GM10266 (cell line): ENCODE data around the gene CACNA1H.
"Not testable (repeated sequence)": the region's sequence is repeated elsewhere in the genome, so short reads cannot be mapped to it uniquely, and the experiment has no call there.

Experiments used
- DNase-seq: peaks from one replicate; pipeline ENCODE4 v3.0.0; 2012; ENCODE audit errors: extremely low spot score
- TF ChIP-seq, protein P1 (sequence below): IDR thresholded peaks from 2 replicates; pipeline ENCODE4 v1.5.1; 2012; ENCODE audit warnings: mild to moderate bottlenecking, low read depth; ENCODE audit not compliant: control insufficient read depth, insufficient read depth; ENCODE audit errors: missing control alignments

The CACNA1H gene

DNA sequence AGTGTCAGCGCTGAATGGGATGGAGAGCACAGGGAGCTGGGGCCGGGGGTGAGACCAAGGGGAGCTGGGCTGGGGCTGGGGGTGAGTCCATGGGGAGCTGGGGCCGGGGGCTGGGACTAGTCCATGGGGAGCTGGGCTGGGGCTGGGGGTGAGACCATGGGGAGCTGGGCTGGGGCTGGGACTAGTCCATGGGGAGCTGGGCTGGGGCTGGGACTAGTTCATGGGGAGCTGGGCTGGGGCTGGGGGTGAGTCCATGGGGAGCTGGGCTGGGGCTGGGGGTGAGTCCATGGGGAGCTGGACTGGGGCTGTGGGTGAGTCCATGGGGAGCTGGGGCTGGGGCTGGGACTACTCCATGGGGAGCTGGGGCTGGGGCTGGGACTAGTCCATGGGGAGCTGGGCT lies 101.9 kb downstream of the CACNA1H start:
- DNase-seq: not testable (repeated sequence)

DNA sequence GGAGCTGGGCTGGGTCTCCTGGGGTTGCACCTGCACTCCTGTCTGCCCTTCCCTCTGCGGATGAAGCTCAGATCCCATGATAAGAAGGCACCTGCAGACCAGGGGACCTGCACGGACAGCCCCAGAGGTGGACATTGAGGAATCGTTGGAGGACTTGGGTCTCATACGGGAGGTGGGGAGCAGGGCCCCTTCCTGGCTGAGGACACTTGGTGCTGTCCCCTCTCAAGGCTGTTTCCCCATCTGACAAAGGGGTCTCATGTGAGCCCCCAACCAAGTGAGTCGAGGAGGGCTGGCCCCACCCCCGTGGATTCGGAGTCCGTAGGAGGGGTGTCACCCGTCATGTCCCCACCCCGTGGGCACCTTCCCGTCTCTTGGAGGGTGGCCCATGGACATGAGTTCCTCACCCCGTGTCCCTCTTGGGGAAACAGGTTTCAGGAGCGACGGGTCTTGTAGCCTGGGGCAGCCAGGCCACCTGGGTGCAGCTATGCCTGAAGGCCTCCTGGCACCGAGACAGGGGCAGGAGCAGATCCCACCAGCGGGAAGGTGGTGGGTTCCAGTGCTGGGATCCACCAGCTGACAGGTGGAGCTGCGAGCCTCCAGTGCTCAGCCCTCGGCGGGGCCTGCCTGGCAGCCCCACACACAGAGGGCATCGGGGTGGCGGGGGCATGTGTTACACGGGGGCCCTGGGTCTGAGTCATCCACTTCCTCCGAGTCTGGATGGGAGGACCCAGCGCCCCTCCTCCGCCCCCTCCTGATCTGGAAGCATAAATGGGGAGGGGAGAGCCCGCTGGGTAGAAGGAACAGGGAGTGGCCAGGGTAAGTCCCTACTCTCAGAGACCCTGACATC lies 102.6 kb downstream of the CACNA1H start, which contains the start of gene TPSD1:
TSS of gene TPSD1 (plus strand) at position 794 of the 847 bp plus-strand sequence. CDS start 212 bp downstream, outside the sequence.
- not testable (repeated sequence) for DNase-seq

DNA sequence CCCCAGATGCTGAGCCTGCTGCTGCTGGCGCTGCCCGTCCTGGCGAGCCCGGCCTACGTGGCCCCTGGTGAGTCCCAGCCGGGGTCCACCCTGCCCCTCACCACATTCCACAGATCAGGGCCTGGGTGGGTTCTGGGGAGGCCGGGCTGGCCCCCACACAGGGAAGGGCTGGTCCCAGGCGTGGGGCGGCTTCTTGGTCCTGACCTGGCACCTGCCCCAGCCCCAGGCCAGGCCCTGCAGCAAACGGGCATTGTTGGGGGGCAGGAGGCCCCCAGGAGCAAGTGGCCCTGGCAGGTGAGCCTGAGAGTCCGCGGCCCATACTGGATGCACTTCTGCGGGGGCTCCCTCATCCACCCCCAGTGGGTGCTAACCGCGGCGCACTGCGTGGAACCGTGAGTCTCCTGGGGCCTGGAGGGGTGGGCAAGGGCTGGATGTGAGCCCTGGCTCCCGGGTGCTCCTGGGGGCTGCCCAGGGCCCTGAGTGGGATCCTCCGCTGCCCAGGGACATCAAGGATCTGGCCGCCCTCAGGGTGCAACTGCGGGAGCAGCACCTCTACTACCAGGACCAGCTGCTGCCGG lies 103.5 kb downstream of the CACNA1H start:
- DNase-seq: not testable (repeated sequence)

- no peak for DNase-seq
- TF ChIP-seq, protein P1, sequence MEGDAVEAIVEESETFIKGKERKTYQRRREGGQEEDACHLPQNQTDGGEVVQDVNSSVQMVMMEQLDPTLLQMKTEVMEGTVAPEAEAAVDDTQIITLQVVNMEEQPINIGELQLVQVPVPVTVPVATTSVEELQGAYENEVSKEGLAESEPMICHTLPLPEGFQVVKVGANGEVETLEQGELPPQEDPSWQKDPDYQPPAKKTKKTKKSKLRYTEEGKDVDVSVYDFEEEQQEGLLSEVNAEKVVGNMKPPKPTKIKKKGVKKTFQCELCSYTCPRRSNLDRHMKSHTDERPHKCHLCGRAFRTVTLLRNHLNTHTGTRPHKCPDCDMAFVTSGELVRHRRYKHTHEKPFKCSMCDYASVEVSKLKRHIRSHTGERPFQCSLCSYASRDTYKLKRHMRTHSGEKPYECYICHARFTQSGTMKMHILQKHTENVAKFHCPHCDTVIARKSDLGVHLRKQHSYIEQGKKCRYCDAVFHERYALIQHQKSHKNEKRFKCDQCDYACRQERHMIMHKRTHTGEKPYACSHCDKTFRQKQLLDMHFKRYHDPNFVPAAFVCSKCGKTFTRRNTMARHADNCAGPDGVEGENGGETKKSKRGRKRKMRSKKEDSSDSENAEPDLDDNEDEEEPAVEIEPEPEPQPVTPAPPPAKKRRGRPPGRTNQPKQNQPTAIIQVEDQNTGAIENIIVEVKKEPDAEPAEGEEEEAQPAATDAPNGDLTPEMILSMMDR: no peak
These were observed 104.0 kb downstream of the CACNA1H start for GRCh38 chr16:1256874-1257322.

- DNase-seq: no peak
- TF ChIP-seq, protein P1: no peak
These were observed 104.8 kb downstream of the CACNA1H start for GRCh38 chr16:1257561-1258224.

DNA sequence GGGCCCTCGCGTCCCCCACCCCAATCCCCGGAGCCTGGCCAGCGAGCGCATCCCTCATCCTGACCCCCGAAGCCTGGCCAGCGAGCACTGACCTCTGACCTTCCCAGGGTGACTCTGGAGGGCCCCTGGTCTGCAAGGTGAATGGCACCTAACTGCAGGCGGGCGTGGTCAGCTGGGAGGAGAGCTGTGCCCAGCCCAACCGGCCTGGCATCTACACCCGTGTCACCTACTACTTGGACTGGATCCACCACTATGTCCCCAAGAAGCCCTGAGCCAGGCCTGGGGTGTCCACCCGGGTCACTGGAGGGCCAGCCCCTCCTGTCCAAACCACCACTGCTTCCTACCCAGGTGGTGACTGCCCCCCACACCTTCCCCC lies 105.3 kb downstream of the CACNA1H start:
- DNase-seq: no peak

DNA sequence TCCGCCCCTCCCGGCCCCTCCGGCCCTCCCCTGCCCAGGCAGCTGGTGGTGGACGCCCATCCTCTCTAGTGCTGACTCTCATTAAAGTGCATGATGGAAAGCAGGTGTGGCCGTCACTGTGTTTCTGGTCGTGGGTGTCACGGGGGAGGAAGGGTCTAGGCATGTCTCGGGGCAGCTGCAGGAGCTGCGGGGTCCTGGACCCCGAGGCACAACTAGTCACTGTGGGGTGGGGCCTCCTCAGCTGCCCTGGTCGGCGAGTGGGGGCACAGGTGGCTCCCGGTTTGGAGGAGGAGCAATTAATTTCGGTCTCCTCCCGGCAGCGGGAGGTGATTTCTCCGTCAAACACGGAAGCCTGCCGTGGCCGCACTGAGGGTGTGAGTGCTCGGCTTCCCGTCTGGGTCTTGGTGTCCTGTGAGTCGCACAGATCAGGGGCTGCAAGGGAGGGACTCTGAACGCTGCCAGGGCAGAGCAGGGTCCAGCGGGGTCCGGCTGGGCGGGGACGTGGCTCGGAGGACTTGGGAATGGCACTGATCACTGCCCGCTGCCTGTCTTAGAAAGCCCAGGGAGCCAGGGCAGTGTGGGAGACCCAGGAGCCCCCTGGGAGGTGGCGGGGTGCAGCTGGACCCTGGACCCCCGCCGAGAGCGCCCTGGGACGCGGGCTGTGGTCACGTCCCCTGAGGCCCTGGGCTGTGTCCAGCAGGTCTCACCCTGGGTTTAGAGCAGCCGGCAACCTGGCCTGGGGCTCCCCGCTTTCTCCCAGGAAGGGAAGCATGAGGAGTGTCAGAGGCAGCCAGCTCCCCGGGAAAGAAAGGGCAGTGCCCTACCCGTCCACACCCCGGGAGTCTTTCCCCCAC lies 106.2 kb downstream of the CACNA1H start:
- TF ChIP-seq, protein P1: no peak

More for the DNA sequence above, 105.3 kb downstream of the CACNA1H start:
- TF ChIP-seq, protein P1: no peak

DNA sequence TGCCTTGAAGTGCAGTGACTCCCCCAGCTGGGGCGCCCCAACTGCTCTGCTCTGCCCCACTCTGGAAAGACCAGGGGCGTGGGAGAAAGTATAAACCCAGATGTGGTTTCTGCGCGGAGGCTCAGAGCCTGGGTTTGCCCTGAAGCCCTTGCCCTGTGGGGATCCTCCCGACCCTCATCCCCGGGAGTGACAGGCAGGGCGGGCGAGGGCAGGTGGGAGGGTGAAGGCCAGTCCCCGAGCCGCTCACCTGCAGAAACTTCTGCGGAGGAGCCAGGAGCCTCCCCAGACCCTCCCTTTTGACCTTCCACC lies 106.8 kb downstream of the CACNA1H start:
- TF ChIP-seq, protein P1: no peak
- DNase-seq: no peak

More for the DNA sequence above, 106.2 kb downstream of the CACNA1H start:
- DNase-seq: no peak
